HepG2 (cell line): ENCODE data around the gene MIDN. TPM values are rescaled to one million over a fixed set of nuclear protein-coding genes. Genes with fewer than 3 reads are reported as not detected.

Experiments used
- ARNT2 ChIP-seq: sonication (generic); formaldehyde crosslinking; IDR thresholded peaks from 2 replicates; pipeline ENCODE4 v1.8.0; 2022; ENCODE audit warnings: mild to moderate bottlenecking, low read depth, missing genetic modification reagents, moderate library complexity
- DR1 ChIP-seq: sonication (generic); formaldehyde crosslinking; IDR thresholded peaks from 2 replicates; pipeline ENCODE4 v1.8.0; 2021; ENCODE audit warnings: mild to moderate bottlenecking, missing genetic modification reagents, inconsistent platforms
- ETV6 ChIP-seq: sonication (generic); formaldehyde crosslinking; conservative IDR thresholded peaks from 2 replicates; pipeline ENCODE4 v1.4.0; 2020; ENCODE audit warnings: missing genetic modification reagents
- GLI4 ChIP-seq: sonication (generic); formaldehyde crosslinking; IDR thresholded peaks from 2 replicates; pipeline ENCODE4 v1.5.1; 2020; ENCODE audit warnings: missing genetic modification reagents, mild to moderate bottlenecking, moderate library complexity, borderline replicate concordance
- HOXA9 ChIP-seq: sonication (generic); formaldehyde crosslinking; IDR thresholded peaks from 2 replicates; pipeline ENCODE4 v1.8.1; 2022; ENCODE audit warnings: missing genetic modification reagents, mild to moderate bottlenecking, moderate library complexity, borderline replicate concordance
- JUN ChIP-seq: sonication (generic); formaldehyde crosslinking; IDR thresholded peaks from 2 replicates; pipeline ENCODE4 v1.4.0; 2020; ENCODE audit warnings: mild to moderate bottlenecking, missing genetic modification reagents
- KLF9 ChIP-seq: IDR thresholded peaks from 2 replicates; pipeline ENCODE4 v1.6.1; 2016; ENCODE audit warnings: low read depth
- MIER2 ChIP-seq: IDR thresholded peaks from 2 replicates; pipeline ENCODE4 v1.6.1; 2016; ENCODE audit warnings: missing biosample characterization, missing genetic modification reagents
- MYNN ChIP-seq: sonication (generic); formaldehyde crosslinking; IDR thresholded peaks from 2 replicates; pipeline ENCODE4 v1.4.0; 2020; ENCODE audit warnings: mild to moderate bottlenecking, low read depth, missing genetic modification reagents
- PAX8 ChIP-seq: sonication (generic); formaldehyde crosslinking; IDR thresholded peaks from 2 replicates; pipeline ENCODE4 v1.8.0; 2022; ENCODE audit warnings: mild to moderate bottlenecking, missing genetic modification reagents, borderline replicate concordance
- SMC3 ChIP-seq: IDR thresholded peaks from 2 replicates; pipeline ENCODE4 v1.6.1; 2011; ENCODE audit warnings: low read length, improper control_type of control experiment
- STAT5B ChIP-seq: sonication (generic); formaldehyde crosslinking; IDR thresholded peaks from 2 replicates; pipeline ENCODE4 v1.4.0; 2020; ENCODE audit warnings: missing genetic modification reagents
- ZNF207 ChIP-seq: fragments of 450-650 bp; IDR thresholded peaks from 2 replicates; pipeline ENCODE4 v1.6.1; 2016; ENCODE audit warnings: antibody characterized with exemption, borderline replicate concordance
- ZNF24 ChIP-seq: fragments of 450-650 bp; IDR thresholded peaks from 2 replicates; pipeline ENCODE4 v1.6.1; 2017; ENCODE audit warnings: antibody characterized with exemption, mild to moderate bottlenecking
- ZNF3 ChIP-seq: IDR thresholded peaks from 2 replicates; pipeline ENCODE4 v1.7.0; 2017; ENCODE audit warnings: inconsistent platforms
- ZNF329 ChIP-seq: sonication (generic); formaldehyde crosslinking; IDR thresholded peaks from 2 replicates; pipeline ENCODE4 v1.9.0; 2021; ENCODE audit warnings: low read depth, mild to moderate bottlenecking, missing genetic modification reagents
- ZNF34 ChIP-seq: sonication (generic); formaldehyde crosslinking; IDR thresholded peaks from 2 replicates; pipeline ENCODE4 v1.4.0; 2020; ENCODE audit warnings: mild to moderate bottlenecking, missing genetic modification reagents, borderline replicate concordance
- ZNF354B ChIP-seq: sonication (generic); formaldehyde crosslinking; IDR thresholded peaks from 2 replicates; pipeline ENCODE4 v1.8.0; 2022; ENCODE audit warnings: mild to moderate bottlenecking, missing genetic modification reagents
- polyA plus RNA-seq, 8 experiments: library from polyadenylated mRNA; depleted of rRNA in 3 of 8; stranded (reverse) in 7 of 8; unstranded in 1 of 8; fragments of >200 nt; fragmentation: Illumina TruSeq in 4 of 8; extraction: Trizol in 4 of 8; gene quantifications; 2 replicates each; pipeline versions ENCODE4 v1.2.1 to v1.2.3, GENCODE V29; 2011 to 2016; ENCODE audit warnings: low read depth in 4 of 8, missing spikeins in 1 of 8, mixed read lengths in 1 of 8; ENCODE audit not compliant: insufficient read depth in 1 of 8
- total RNA-seq, 5 experiments: library from RNA; depleted of rRNA; stranded (reverse); fragments of >200 nt; fragmentation: Illumina TruSeq; extraction: Trizol; gene quantifications; 2 replicates each; pipeline ENCODE4 v1.2.3, GENCODE V29; 2016; ENCODE audit warnings: low read depth in 1 of 5
- TF ChIP-seq, protein P1 (sequence below): IDR thresholded peaks from 2 replicates; pipeline ENCODE4 v1.6.1; 2016
- TF ChIP-seq, protein P2 (sequence below): IDR thresholded peaks from 2 replicates; pipeline ENCODE4 v1.6.1; 2018; ENCODE audit warnings: missing genetic modification reagents, mild to moderate bottlenecking, missing compliant biosample characterization
- TF ChIP-seq, protein P3 (sequence below): fragments of 450-650 bp; IDR thresholded peaks from 2 replicates; pipeline ENCODE4 v1.6.1; 2017
- TF ChIP-seq, protein P4 (sequence below): sonication (generic); formaldehyde crosslinking; IDR thresholded peaks from 2 replicates; pipeline ENCODE4 v1.5.0; 2020; ENCODE audit warnings: missing genetic modification reagents
- TF ChIP-seq, protein P5 (sequence below): IDR thresholded peaks from 2 replicates; pipeline ENCODE4 v1.6.1; 2012; ENCODE audit warnings: low read length, improper control_type of control experiment

The MIDN gene
- total and polyA plus RNA-seq, 2 of the 13 experiments (the other 11 are each of a cell fraction or from before 2014, with no cell fraction given), result 8.4 to 18.0 TPM

DNA sequence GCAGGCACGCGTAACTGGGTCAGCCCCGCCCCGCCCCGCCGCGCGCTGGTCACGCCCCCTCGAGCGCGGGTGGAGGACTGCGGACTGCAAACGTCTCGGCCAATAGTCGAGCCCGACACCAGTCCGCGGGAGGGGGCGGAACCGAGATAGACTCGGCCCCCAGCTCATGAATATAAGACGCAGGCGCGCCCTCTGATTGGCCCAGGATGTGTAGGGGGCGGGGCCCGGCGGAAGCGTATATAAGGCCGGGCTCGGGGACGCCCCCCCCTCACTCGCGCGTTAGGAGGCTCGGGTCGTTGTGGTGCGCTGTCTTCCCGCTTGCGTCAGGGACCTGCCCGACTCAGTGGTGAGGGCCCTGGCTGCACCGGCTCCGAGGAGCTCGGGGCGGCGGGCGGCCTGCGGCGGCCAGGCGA, 20.7 kb downstream of the MIDN start, which contains the start of gene CIRBP (continued):
- no peak; the same call in 1 of the 2 replicates for TF ChIP-seq PAX8 (CRISPR knock-in tag)
- TF ChIP-seq KLF9 (CRISPR knock-in tag), result no peak; the same call in 1 of the 2 replicates
- no peak; the same call in 1 of the 2 replicates for TF ChIP-seq MYNN (CRISPR knock-in tag)
- TF ChIP-seq SMC3, result no peak
- TF ChIP-seq, protein P1, sequence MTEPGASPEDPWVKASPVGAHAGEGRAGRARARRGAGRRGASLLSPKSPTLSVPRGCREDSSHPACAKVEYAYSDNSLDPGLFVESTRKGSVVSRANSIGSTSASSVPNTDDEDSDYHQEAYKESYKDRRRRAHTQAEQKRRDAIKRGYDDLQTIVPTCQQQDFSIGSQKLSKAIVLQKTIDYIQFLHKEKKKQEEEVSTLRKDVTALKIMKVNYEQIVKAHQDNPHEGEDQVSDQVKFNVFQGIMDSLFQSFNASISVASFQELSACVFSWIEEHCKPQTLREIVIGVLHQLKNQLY (CRISPR knock-in tag), result 0 out of 2 replicates have a peak, but pooled peaks have one; percentile 19
- TF ChIP-seq ZNF24, result no peak
- TF ChIP-seq ZNF34 (CRISPR knock-in tag), result no peak
- TF ChIP-seq, protein P2, sequence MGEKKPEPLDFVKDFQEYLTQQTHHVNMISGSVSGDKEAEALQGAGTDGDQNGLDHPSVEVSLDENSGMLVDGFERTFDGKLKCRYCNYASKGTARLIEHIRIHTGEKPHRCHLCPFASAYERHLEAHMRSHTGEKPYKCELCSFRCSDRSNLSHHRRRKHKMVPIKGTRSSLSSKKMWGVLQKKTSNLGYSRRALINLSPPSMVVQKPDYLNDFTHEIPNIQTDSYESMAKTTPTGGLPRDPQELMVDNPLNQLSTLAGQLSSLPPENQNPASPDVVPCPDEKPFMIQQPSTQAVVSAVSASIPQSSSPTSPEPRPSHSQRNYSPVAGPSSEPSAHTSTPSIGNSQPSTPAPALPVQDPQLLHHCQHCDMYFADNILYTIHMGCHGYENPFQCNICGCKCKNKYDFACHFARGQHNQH (CRISPR knock-in tag), result no peak
- TF ChIP-seq GLI4 (CRISPR knock-in tag), result no peak
- TF ChIP-seq, protein P3, sequence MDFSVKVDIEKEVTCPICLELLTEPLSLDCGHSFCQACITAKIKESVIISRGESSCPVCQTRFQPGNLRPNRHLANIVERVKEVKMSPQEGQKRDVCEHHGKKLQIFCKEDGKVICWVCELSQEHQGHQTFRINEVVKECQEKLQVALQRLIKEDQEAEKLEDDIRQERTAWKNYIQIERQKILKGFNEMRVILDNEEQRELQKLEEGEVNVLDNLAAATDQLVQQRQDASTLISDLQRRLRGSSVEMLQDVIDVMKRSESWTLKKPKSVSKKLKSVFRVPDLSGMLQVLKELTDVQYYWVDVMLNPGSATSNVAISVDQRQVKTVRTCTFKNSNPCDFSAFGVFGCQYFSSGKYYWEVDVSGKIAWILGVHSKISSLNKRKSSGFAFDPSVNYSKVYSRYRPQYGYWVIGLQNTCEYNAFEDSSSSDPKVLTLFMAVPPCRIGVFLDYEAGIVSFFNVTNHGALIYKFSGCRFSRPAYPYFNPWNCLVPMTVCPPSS, result no peak
- TF ChIP-seq ZNF3 (CRISPR knock-in tag), result no peak
- peak; percentile 96 for TF ChIP-seq DR1 (CRISPR knock-in tag)
- TF ChIP-seq ETV6 (CRISPR knock-in tag), result no peak
- no peak for TF ChIP-seq ZNF207
- 0 out of 2 replicates have a peak, but pooled peaks have one; percentile 7 for TF ChIP-seq MIER2 (CRISPR knock-in tag)
- TF ChIP-seq, protein P4, sequence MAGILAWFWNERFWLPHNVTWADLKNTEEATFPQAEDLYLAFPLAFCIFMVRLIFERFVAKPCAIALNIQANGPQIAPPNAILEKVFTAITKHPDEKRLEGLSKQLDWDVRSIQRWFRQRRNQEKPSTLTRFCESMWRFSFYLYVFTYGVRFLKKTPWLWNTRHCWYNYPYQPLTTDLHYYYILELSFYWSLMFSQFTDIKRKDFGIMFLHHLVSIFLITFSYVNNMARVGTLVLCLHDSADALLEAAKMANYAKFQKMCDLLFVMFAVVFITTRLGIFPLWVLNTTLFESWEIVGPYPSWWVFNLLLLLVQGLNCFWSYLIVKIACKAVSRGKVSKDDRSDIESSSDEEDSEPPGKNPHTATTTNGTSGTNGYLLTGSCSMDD, result no peak
- TF ChIP-seq, protein P5, sequence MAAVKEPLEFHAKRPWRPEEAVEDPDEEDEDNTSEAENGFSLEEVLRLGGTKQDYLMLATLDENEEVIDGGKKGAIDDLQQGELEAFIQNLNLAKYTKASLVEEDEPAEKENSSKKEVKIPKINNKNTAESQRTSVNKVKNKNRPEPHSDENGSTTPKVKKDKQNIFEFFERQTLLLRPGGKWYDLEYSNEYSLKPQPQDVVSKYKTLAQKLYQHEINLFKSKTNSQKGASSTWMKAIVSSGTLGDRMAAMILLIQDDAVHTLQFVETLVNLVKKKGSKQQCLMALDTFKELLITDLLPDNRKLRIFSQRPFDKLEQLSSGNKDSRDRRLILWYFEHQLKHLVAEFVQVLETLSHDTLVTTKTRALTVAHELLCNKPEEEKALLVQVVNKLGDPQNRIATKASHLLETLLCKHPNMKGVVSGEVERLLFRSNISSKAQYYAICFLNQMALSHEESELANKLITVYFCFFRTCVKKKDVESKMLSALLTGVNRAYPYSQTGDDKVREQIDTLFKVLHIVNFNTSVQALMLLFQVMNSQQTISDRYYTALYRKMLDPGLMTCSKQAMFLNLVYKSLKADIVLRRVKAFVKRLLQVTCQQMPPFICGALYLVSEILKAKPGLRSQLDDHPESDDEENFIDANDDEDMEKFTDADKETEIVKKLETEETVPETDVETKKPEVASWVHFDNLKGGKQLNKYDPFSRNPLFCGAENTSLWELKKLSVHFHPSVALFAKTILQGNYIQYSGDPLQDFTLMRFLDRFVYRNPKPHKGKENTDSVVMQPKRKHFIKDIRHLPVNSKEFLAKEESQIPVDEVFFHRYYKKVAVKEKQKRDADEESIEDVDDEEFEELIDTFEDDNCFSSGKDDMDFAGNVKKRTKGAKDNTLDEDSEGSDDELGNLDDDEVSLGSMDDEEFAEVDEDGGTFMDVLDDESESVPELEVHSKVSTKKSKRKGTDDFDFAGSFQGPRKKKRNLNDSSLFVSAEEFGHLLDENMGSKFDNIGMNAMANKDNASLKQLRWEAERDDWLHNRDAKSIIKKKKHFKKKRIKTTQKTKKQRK, result no peak
- no peak for TF ChIP-seq ARNT2 (CRISPR knock-in tag)
- TF ChIP-seq STAT5B (CRISPR knock-in tag), result no peak
- TF ChIP-seq ZNF329 (CRISPR knock-in tag), result no peak
- no peak for TF ChIP-seq ZNF354B (CRISPR knock-in tag)
- no peak for TF ChIP-seq HOXA9 (CRISPR knock-in tag)
- TF ChIP-seq JUN, result 0 out of 2 replicates have a peak, but pooled peaks have one; percentile 43
